ENCODE data around the gene ANXA7. TPM values are rescaled to one million over a fixed set of nuclear protein-coding genes. Genes with fewer than 3 reads are reported as not detected.
A peak's percentile ranks its signal among the peaks of the same experiment; 100 is the strongest.
"Not testable (repeated sequence)": the region's sequence is repeated elsewhere in the genome, so short reads cannot be mapped to it uniquely, and the experiment has no call there.

The ANXA7 gene
- total RNA-seq, 2 experiments from 2014 or later, result 98.7 to 107 TPM

- peaks cover 21% of the 10 kb centered on the region for H3K36me3 Mint-ChIP-seq (ENCODE audit: low read depth)
- H3K4me3 Mint-ChIP-seq, result no peak overlapping the region
- H3K4me1 Mint-ChIP-seq, result peaks cover 3% of the 10 kb centered on the region
- H3K27me3 Mint-ChIP-seq, result no peaks in the 10 kb centered on the region
- no peak overlapping the region for H3K27ac Mint-ChIP-seq
- ChIA-PET CTCF (interaction anchor here (1.3 kb wide), 1 partner anchor 12 kb away, joined by 5 read pairs; no protein-coding TSS in a partner anchor), POLR2A (interaction anchor here (0.7 kb wide), 1 partner anchor 8 kb away, joined by 3 read pairs; no protein-coding TSS in a partner anchor)
- H3K9me3 Mint-ChIP-seq, result no peaks in the 10 kb centered on the region
- no peak for DNase-seq
Observed at GRCh38 chr10:73401636-73402035, 12.2 kb downstream of the ANXA7 start.

GRCh38 chr10:73399063-73399462, 14.8 kb downstream of the ANXA7 start:
- peaks cover 1% of the 10 kb centered on the region for H3K4me1 Mint-ChIP-seq
- ChIA-PET POLR2A (interaction anchor here (0.6 to 1.9 kb wide), 2 partner anchors 12 to 14 kb away, joined by 3 to 5 read pairs; partner anchors contain the start of gene ANXA7), CTCF (no interaction called here)
- no peak overlapping the region for H3K27ac Mint-ChIP-seq
- H3K27me3 Mint-ChIP-seq, result no peaks in the 10 kb centered on the region
- no peak overlapping the region for H3K4me3 Mint-ChIP-seq
- no peak for DNase-seq
- peaks cover 38% of the 10 kb centered on the region for H3K36me3 Mint-ChIP-seq (ENCODE audit: low read depth)
- H3K9me3 Mint-ChIP-seq, result no peaks in the 10 kb centered on the region

GRCh38 chr10:73398024-73398423, 15.8 kb downstream of the ANXA7 start:
- Mint-ChIP-seq H3K9me3 (no peaks in the 10 kb centered on the region), H3K27ac (no peak overlapping the region), H3K4me3 (no peak overlapping the region), H3K4me1 (peaks cover 1% of the 10 kb centered on the region), H3K27me3 (no peaks in the 10 kb centered on the region), H3K36me3 (ENCODE audit: low read depth) (peaks cover 46% of the 10 kb centered on the region)
- no peak for DNase-seq
- ChIA-PET POLR2A (interaction anchor here (1.0 kb wide), 1 partner anchor 16 kb away, joined by 3 read pairs; the partner anchor contains the start of gene ANXA7), CTCF (no interaction called here)

GRCh38 chr10:73394325-73394724, 19.5 kb downstream of the ANXA7 start:
- not testable (repeated sequence) for H3K27me3 Mint-ChIP-seq, H3K4me3 Mint-ChIP-seq

GRCh38 chr10:73388228-73388627, 25.6 kb downstream of the ANXA7 start:
- no peaks in the 10 kb centered on the region for H3K27me3 Mint-ChIP-seq
- POLR2A ChIA-PET, result no interaction called here
- no peak for DNase-seq
- no peak overlapping the region for H3K27ac Mint-ChIP-seq
- no peak overlapping the region for H3K4me3 Mint-ChIP-seq
- H3K36me3 Mint-ChIP-seq (ENCODE audit: low read depth), result peaks cover 72% of the 10 kb centered on the region
- CTCF ChIA-PET, result interaction anchor here (0.5 kb wide), 1 partner anchor 80 kb away, joined by 6 read pairs; no protein-coding TSS in a partner anchor
- no peaks in the 10 kb centered on the region for H3K4me1 Mint-ChIP-seq
- no peaks in the 10 kb centered on the region for H3K9me3 Mint-ChIP-seq

More at GRCh38 chr10:73394325-73394724, 19.5 kb downstream of the ANXA7 start:
- POLR2A ChIA-PET, CTCF ChIA-PET, H3K9me3 Mint-ChIP-seq, H3K4me1 Mint-ChIP-seq, DNase-seq, H3K27ac Mint-ChIP-seq: not testable (repeated sequence)
- H3K36me3 Mint-ChIP-seq (ENCODE audit: low read depth), result peaks cover 63% of the 10 kb centered on the region

- Mint-ChIP-seq H3K4me3 (no peak overlapping the region), H3K27ac (no peak overlapping the region)
Observed at GRCh38 chr10:73386583-73386982, 27.3 kb downstream of the ANXA7 start.

GRCh38 chr10:73379064-73379748, 34.7 kb downstream of the ANXA7 start:
- CTCF ChIA-PET, result interaction anchor here (0.6 to 1.2 kb wide), 3 partner anchors 14 to 143 kb away, joined by 3 to 5 read pairs (median 3); no protein-coding TSS in a partner anchor
- DNase-seq, result no peak
- no peaks in the 10 kb centered on the region for H3K27me3 Mint-ChIP-seq
- H3K36me3 Mint-ChIP-seq (ENCODE audit: low read depth), result peaks cover 68% of the 10 kb centered on the region
- H3K4me1 Mint-ChIP-seq, result peaks cover 13% of the 10 kb centered on the region
- H3K9me3 Mint-ChIP-seq, result no peaks in the 10 kb centered on the region
- POLR2A ChIA-PET, result interaction anchor here (1.5 to 1.7 kb wide), 2 partner anchors 20 to 33 kb away, joined by 5 read pairs; partner anchors contain the start of gene CFAP70
- peak overlapping the region; percentile 47 for H3K27ac Mint-ChIP-seq
- H3K4me3 Mint-ChIP-seq, result no peak overlapping the region

More at GRCh38 chr10:73386583-73386982, 27.3 kb downstream of the ANXA7 start:
- Mint-ChIP-seq H3K36me3 (ENCODE audit: low read depth) (peaks cover 72% of the 10 kb centered on the region), H3K4me1 (no peaks in the 10 kb centered on the region), H3K27me3 (no peaks in the 10 kb centered on the region), H3K9me3 (no peaks in the 10 kb centered on the region)
- ChIA-PET POLR2A (no interaction called here), CTCF (interaction anchor here (0.7 kb wide), 1 partner anchor 131 kb away, joined by 4 read pairs; no protein-coding TSS in a partner anchor)
- DNase-seq, result no peak

GRCh38 chr10:73376679-73377078, 37.2 kb downstream of the ANXA7 start:
- no peak for DNase-seq
- Mint-ChIP-seq H3K9me3 (no peaks in the 10 kb centered on the region), H3K36me3 (ENCODE audit: low read depth) (peaks cover 60% of the 10 kb centered on the region), H3K27ac (no peak overlapping the region), H3K4me1 (peaks cover 13% of the 10 kb centered on the region), H3K27me3 (no peaks in the 10 kb centered on the region), H3K4me3 (no peak overlapping the region)
- ChIA-PET POLR2A (no interaction called here), CTCF (no interaction called here)

- H3K27ac Mint-ChIP-seq, result no peak overlapping the region
- H3K27me3 Mint-ChIP-seq, result no peaks in the 10 kb centered on the region
- DNase-seq, result no peak
- H3K9me3 Mint-ChIP-seq, result no peaks in the 10 kb centered on the region
- ChIA-PET POLR2A (interaction anchor here (1.0 kb wide), 1 partner anchor 10 kb away, joined by 4 read pairs; the partner anchor contains the start of gene CFAP70), CTCF (no interaction called here)
- H3K36me3 Mint-ChIP-seq (ENCODE audit: low read depth), result peaks cover 50% of the 10 kb centered on the region
- H3K4me1 Mint-ChIP-seq, result peaks cover 14% of the 10 kb centered on the region
- no peak overlapping the region for H3K4me3 Mint-ChIP-seq
Observed at GRCh38 chr10:73368238-73368637, 45.6 kb downstream of the ANXA7 start.

- Mint-ChIP-seq H3K4me3 (no peak overlapping the region), H3K9me3 (no peaks in the 10 kb centered on the region), H3K27me3 (no peaks in the 10 kb centered on the region), H3K27ac (peak overlapping the region; percentile 22), H3K36me3 (ENCODE audit: low read depth) (peaks cover 48% of the 10 kb centered on the region), H3K4me1 (peaks cover 14% of the 10 kb centered on the region)
- ChIA-PET CTCF (no interaction called here), POLR2A (interaction anchor here (1.0 kb wide), 1 partner anchor 46 kb away, joined by 3 read pairs; no protein-coding TSS in a partner anchor)
- DNase-seq, result no peak
Observed at GRCh38 chr10:73366381-73367298, 47.2 kb downstream of the ANXA7 start.

GRCh38 chr10:73364964-73365363, 48.9 kb downstream of the ANXA7 start:
- H3K27me3 Mint-ChIP-seq, result no peaks in the 10 kb centered on the region
- POLR2A ChIA-PET, result no interaction called here
- H3K27ac Mint-ChIP-seq, result no peak overlapping the region
- CTCF ChIA-PET, result no interaction called here
- no peak overlapping the region for H3K4me3 Mint-ChIP-seq
- no peak for DNase-seq
- H3K4me1 Mint-ChIP-seq, result peaks cover 15% of the 10 kb centered on the region
- H3K36me3 Mint-ChIP-seq (ENCODE audit: low read depth), result peaks cover 39% of the 10 kb centered on the region
- no peaks in the 10 kb centered on the region for H3K9me3 Mint-ChIP-seq

GRCh38 chr10:73359492-73359891, 54.4 kb downstream of the ANXA7 start:
- DNase-seq, result no peak
- no peak overlapping the region for H3K4me3 Mint-ChIP-seq
- peaks cover 21% of the 10 kb centered on the region for H3K4me1 Mint-ChIP-seq
- ChIA-PET CTCF (interaction anchor here (1.3 to 1.4 kb wide), 3 partner anchors 11 to 284 kb away, joined by 3 to 4 read pairs (median 4); no protein-coding TSS in a partner anchor), POLR2A (interaction anchor here (0.8 to 4.4 kb wide), 6 partner anchors 20 to 264 kb away, joined by 3 to 24 read pairs (median 6); partner anchors contain the start of genes ANXA7, MRPS16 and PPP3CB)
- H3K27ac Mint-ChIP-seq, result no peak overlapping the region
- peaks cover 9% of the 10 kb centered on the region for H3K27me3 Mint-ChIP-seq
- H3K36me3 Mint-ChIP-seq (ENCODE audit: low read depth), result peaks cover 6% of the 10 kb centered on the region
- H3K9me3 Mint-ChIP-seq, result no peaks in the 10 kb centered on the region
